MM.1S (cell line): Measurements from ENCODE around the gene MAGI1.

ENCODE experiments used
- DNase-seq: peaks from one replicate; pipeline ENCODE4 v3.0.0-alpha.2; 2015
- H2AFZ ChIP-seq: fragments of 300-600 bp; sonication (generic); 2 replicates; pipeline ENCODE4 v1.6.0; 2016; ENCODE audit warnings: antibody characterized with exemption, low read length
- H3F3A ChIP-seq: fragments of 300-600 bp; sonication (generic); 2 replicates; pipeline ENCODE4 v1.6.1; 2016; ENCODE audit warnings: mild to moderate bottlenecking, antibody characterized with exemption, low read length, moderate library complexity, mixed read lengths; ENCODE audit not compliant: insufficient read depth
- H3K27ac ChIP-seq: fragments of 300-600 bp; sonication (generic); 2 replicates; pipeline ENCODE4 v1.5.1; 2016; ENCODE audit warnings: mild to moderate bottlenecking, low read length
- H3K27me3 ChIP-seq: fragments of 300-600 bp; sonication (generic); replicated peaks from 2 replicates; pipeline ENCODE4 v1.6.0; 2016; ENCODE audit warnings: low read length; ENCODE audit not compliant: insufficient read depth
- H3K36me3 ChIP-seq: fragments of 300-600 bp; sonication (generic); replicated peaks from 2 replicates; pipeline ENCODE4 v1.6.1; 2016; ENCODE audit warnings: mild to moderate bottlenecking, low read length, mixed read lengths; ENCODE audit not compliant: insufficient read depth
- H3K4me1 ChIP-seq: fragments of 300-600 bp; sonication (generic); 2 replicates; pipeline ENCODE4 v1.6.1; 2016; ENCODE audit warnings: low read length, mixed read lengths
- H3K4me2 ChIP-seq: fragments of 300-600 bp; sonication (generic); 2 replicates; pipeline ENCODE4 v1.6.0; 2016; ENCODE audit warnings: low read depth, low read length
- H3K4me3 ChIP-seq: fragments of 300-600 bp; sonication (generic); 2 replicates; pipeline ENCODE4 v1.5.1; 2016; ENCODE audit warnings: low read length, mixed read lengths
- H3K79me2 ChIP-seq: fragments of 300-600 bp; sonication (generic); 2 replicates; pipeline ENCODE4 v1.6.1; 2016; ENCODE audit warnings: mixed run types, low read length, mixed read lengths
- H3K9ac ChIP-seq: fragments of 300-600 bp; sonication (generic); 2 replicates; pipeline ENCODE4 v1.6.1; 2016; ENCODE audit warnings: low read length, mixed read lengths
- H3K9me2 ChIP-seq: fragments of 300-600 bp; sonication (generic); replicated peaks from 2 replicates; pipeline ENCODE4 v1.6.1; 2016; ENCODE audit warnings: mild to moderate bottlenecking, low read length, mixed read lengths; ENCODE audit not compliant: insufficient read depth
- H3K9me3 ChIP-seq: fragments of 300-600 bp; sonication (generic); replicated peaks from 2 replicates; pipeline ENCODE4 v1.6.1; 2016; ENCODE audit warnings: mild to moderate bottlenecking, low read length, mixed read lengths; ENCODE audit not compliant: insufficient read depth
- H4K20me1 ChIP-seq: fragments of 300-600 bp; sonication (generic); 2 replicates; pipeline ENCODE4 v1.6.1; 2016; ENCODE audit warnings: mild to moderate bottlenecking, low read length, moderate library complexity, mixed read lengths; ENCODE audit not compliant: insufficient read depth
- CTCF ChIP-seq: fragments of 300-600 bp; sonication (generic); IDR thresholded peaks from 2 replicates; pipeline ENCODE4 v1.5.1; 2016; ENCODE audit warnings: antibody characterized with exemption, low read length, mixed read lengths
- EZH2 ChIP-seq: fragments of 300-600 bp; sonication (generic); optimal IDR thresholded peaks from 2 replicates; pipeline ENCODE3; 2017; ENCODE audit warnings: low read depth, mild to moderate bottlenecking, antibody characterized with exemption, low read length, mixed read lengths
- EZH2phosphoT487 ChIP-seq: fragments of 300-600 bp; sonication (generic); IDR thresholded peaks from 2 replicates; pipeline ENCODE4 v1.6.1; 2018; ENCODE audit warnings: antibody characterized with exemption, low read length

MAGI1 gene

GRCh38 chr3:65362688-65363087 is 676.0 kb downstream of the MAGI1 start:
- Histone ChIP-seq H2AFZ (no peak overlapping the region), H3K27ac (no peak overlapping the region), H3K9me2 (no peaks in the 10 kb centered on the region), H3K27me3 (no peaks in the 10 kb centered on the region), H3K9me3 (no peaks in the 10 kb centered on the region), H3K79me2 (no peaks in the 10 kb centered on the region), H3K4me1 (no peaks in the 10 kb centered on the region), H3K9ac (no peak overlapping the region), H3K36me3 (no peaks in the 10 kb centered on the region), H3F3A (no peaks in the 10 kb centered on the region), H3K4me3 (no peak overlapping the region), H3K4me2 (no peak overlapping the region), H4K20me1 (no peaks in the 10 kb centered on the region)
- no peak for DNase-seq
- no peak for TF ChIP-seq EZH2phosphoT487
- TF ChIP-seq EZH2: no peak
- no peak for TF ChIP-seq CTCF

- Histone ChIP-seq H4K20me1 (no peaks in the 10 kb centered on the region), H3K9me2 (no peaks in the 10 kb centered on the region), H3F3A (no peaks in the 10 kb centered on the region), H2AFZ (no peak overlapping the region), H3K27me3 (no peaks in the 10 kb centered on the region), H3K4me3 (no peak overlapping the region), H3K36me3 (no peaks in the 10 kb centered on the region), H3K27ac (no peak overlapping the region), H3K4me1 (no peaks in the 10 kb centered on the region), H3K4me2 (no peak overlapping the region), H3K9me3 (no peaks in the 10 kb centered on the region), H3K9ac (no peak overlapping the region), H3K79me2 (no peaks in the 10 kb centered on the region)
- no peak for TF ChIP-seq CTCF
- no peak for TF ChIP-seq EZH2phosphoT487
- no peak for TF ChIP-seq EZH2
- no peak for DNase-seq
Observed at GRCh38 chr3:65361448-65361847, 677.3 kb downstream of the MAGI1 start.

GRCh38 chr3:65356331-65357248 is 682.1 kb downstream of the MAGI1 start:
- H4K20me1 ChIP-seq: no peaks in the 10 kb centered on the region
- H3K9ac ChIP-seq: no peak overlapping the region

More at GRCh38 chr3:65356331-65357248, 682.1 kb downstream of the MAGI1 start:
- no peaks in the 10 kb centered on the region for H3K79me2 ChIP-seq
- H3K36me3 ChIP-seq: no peaks in the 10 kb centered on the region
- no peaks in the 10 kb centered on the region for H3K4me1 ChIP-seq
- H3K27me3 ChIP-seq: no peaks in the 10 kb centered on the region
- no peaks in the 10 kb centered on the region for H3K9me3 ChIP-seq
- H3F3A ChIP-seq: no peaks in the 10 kb centered on the region
- no peak overlapping the region for H3K4me3 ChIP-seq
- H3K27ac ChIP-seq: no peak overlapping the region
- H2AFZ ChIP-seq: no peak overlapping the region
- H3K9me2 ChIP-seq: no peaks in the 10 kb centered on the region
- no peak overlapping the region for H3K4me2 ChIP-seq
- TF ChIP-seq EZH2 (no peak), EZH2phosphoT487 (no peak), CTCF (no peak)
- DNase-seq: no peak
